IPS-NIHi7 (cell line): Measurements from ENCODE around the gene ANXA8.
A peak's percentile ranks its signal among the peaks of the same experiment; 100 is the strongest.
"Not testable (repeated sequence)": the region's sequence is repeated elsewhere in the genome, so short reads cannot be mapped to it uniquely, and the experiment has no call there.

Source experiments
- DNase-seq: peaks from one replicate; pipeline ENCODE4 v3.0.0; 2012; ENCODE audit warnings: mixed read lengths; ENCODE audit errors: extremely low spot score

The ANXA8 gene

DNA sequence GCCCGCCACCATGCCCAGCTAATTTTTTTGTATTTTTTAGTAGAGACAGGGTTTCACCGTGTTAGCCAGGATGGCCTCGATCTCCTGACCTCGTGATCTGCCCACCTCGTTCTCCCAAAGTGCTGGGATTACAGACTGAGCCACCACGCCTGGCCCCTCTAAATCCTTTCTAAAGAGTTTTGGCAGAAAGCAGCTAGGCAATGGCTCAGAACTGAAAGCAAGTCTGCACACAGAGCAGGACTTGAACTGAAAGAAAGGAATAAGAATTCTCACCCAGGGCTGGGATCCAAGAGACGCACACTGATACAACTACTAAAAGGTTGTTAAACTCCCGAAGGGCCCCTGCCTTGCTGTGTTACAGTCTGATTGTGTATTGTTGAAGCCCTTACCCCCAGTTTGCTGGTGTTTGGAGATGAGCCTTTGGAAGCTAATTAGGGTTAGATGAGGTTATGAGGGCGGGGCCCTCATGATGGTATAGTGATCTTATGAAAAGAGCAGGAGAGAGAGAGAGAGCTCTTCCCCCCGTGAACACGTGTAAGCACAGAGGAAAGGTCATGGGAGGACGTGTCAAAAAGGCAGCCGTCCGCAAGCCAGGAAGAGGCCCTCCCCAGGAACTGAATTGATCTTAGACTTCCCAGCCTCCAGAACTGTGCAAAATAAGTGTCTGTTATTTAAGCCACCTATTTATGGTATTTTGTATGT, 18.5 kb downstream of the ANXA8 start:
- not testable (repeated sequence) for DNase-seq

DNA sequence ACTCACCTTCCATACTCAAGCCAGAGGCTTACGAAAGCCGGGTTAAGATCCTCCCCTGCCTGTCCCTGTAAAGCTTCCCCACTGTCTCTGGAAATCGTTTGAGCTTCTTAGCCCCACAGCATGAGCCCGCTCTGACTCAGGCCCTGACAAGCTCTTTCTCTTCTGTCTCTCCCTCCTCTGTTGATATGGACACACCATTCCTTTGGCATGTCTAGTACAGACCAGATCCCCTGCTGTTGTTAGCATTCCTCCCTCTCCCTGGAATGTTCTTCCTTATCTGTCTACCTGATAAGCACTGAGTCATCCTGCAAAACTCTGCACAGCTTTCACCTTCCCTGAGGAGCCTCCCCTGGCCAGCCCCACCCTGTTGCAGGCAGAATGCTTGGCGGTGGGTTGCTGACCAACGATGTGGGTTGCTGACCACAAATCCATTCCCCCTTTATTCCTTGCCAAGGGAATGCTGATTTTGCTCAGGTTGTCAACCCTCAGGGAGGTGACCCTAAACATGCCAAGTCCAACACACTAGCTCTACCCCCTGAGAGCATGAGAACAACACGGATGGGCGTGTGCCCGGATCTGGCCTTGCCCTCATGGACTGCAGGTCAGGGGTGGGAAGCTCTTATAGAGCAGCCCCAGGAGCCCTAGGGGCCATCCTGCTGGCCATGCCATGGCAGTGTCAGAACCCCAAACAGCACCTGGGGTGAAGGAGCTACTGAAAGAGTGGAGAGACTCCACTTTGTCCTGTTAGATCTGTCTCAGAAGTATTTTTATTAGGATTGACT, 21.1 kb downstream of the ANXA8 start:
- DNase-seq: not testable (repeated sequence)

DNA sequence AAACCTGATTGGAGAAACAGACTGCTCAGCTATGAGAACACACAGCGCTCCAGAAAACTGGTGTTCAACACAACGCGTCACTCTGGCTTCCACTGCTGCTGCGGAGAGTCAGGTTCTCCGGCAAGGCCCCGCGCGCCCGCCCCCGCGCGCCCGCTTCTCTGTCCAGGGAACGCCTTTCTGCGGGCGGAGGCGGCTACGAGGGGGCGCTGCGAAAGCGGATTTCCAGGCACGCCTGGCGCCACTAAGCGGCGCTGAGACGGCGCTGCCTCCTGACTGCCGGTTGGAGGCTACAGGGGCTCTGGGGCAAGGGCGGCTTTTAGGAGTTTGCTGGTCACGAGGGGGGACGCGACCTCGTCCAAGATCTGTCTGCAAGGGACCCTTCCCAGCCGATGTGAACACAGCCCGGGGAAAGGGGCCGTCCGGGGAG, 22.6 kb downstream of the ANXA8 start:
- DNase-seq: not testable (repeated sequence)

DNA sequence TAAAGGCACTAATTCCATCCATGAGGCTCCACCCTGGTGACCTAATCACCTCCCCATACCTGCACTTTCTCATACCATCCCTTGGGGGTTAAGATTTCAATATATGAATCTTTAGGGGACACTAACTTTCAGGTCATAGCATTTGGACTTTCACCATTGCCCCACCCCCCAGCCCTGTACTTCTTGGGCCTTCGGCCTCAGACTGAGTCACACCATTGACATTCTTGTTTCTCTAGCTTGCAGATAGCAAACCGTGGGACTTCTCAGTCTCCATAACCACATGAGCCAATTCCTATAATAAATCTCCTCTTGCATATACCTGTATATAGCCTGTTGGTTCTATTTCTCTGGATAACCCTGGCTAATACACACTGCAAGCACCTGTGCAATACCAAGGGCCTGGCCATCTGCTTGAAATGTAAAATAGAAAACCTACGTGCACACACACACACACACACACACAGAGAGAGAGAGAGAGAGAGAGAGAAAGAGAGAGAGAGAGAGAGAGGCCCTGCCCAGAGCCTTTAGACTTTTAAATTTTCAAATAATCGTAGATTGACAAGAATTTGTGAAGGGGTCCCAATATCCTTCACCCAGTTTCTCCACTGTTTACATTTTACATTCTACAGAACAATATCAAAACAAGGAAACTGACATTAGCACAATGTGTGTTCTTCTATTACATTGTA, 25.3 kb downstream of the ANXA8 start:
- DNase-seq: no peak

DNA sequence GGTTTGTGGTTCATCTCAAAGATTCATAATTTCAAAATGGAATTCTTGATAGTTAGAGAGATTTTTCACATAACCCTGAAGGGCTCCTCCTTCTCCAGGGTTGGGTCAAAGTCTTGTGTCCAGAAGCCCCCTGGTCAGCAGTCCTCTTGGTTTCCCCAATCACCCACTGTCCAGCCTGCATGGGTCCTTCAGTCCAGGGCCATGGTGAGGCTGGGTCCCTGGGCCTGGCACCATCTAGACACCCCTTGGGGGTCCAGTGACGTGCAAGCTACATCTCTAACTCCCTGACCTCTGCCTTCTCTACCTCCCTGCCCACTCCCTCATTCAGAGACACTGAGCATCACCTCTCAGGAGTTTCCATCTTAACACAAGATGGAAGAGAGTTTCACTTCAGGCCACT, 26.1 kb downstream of the ANXA8 start:
- no peak for DNase-seq

DNA sequence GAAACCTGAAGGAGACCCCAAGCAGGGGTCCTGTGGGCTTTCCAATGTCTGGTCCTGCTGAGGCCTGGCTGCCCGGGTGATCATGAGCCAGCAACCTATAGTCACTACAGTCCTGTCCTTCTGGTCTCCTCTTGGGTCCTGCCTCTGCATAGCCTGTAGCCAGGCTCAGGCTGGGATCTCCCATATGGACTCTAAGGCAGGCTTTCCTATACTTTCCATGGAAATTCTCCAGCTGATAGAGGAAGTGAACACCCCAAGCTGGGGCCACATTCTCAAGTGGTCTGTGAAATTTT, 26.4 kb downstream of the ANXA8 start:
- no peak for DNase-seq

DNA sequence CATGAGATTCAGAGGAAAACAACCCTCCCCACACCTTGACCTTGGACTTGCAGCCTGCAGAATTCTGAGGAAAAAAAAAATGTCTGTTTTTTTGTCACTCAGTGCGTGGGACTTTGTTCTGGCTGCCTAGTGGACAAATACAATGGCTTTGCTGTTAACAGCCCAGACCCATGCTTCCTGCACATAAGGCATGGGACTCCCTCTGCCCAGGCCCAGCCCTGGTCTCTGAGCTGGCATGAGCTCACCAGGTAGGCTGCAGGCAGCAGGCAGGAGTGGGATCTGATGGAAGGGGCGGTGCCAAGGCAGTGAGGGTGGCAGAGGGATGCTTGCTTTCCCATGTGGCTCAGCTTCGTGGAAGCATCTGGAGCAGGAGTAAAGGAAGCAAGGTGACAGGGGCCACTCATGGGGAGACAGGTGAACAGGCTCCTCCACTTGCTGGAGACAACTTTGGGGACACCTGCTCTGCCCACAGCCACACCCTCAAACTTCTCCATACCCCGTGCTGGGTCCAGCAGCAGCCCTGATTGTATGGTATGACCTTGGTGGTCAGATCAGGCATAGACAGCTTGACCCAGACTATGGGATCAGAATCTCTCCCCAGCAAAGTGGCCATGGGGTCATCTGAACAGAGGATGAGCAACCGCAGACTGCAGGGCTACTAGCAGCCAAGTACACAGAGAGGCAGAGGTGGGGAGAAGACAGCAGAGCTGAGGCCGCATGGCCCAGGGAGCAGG, 27.0 kb downstream of the ANXA8 start:
- DNase-seq: no peak

DNA sequence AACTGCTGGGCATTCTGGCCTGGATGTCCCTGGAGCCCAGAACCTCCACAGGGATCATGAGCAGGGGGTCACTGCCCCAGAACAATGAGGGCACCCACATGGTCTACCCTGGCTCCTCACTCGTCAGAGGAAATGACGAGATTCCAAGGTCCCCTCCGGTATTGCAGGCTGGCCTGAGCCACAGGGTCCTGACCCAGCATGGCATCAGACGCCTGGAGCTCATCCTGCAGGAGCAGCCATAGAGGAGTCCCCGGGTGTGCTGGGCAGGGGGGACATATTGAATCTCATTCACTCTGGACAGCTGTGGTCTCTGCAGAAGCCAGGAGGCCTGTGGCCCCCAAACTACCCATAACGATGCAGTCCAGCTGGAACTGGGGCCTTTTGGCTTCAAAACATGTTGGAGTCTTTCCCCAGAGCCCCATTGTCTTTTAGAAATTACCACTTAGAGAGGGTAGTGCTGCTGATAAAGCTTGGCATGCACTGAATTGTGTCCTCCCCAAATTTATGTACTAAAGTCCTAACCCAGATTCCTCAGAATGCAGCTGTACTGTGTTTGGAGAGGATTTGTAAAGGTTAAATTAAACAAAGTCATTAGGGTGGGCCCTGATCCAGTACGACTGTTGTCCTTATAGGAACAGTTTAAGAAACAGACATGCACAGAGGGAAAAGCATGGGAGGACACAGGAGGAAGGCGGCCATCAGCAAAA, 27.7 kb downstream of the ANXA8 start:
- no peak for DNase-seq

DNA sequence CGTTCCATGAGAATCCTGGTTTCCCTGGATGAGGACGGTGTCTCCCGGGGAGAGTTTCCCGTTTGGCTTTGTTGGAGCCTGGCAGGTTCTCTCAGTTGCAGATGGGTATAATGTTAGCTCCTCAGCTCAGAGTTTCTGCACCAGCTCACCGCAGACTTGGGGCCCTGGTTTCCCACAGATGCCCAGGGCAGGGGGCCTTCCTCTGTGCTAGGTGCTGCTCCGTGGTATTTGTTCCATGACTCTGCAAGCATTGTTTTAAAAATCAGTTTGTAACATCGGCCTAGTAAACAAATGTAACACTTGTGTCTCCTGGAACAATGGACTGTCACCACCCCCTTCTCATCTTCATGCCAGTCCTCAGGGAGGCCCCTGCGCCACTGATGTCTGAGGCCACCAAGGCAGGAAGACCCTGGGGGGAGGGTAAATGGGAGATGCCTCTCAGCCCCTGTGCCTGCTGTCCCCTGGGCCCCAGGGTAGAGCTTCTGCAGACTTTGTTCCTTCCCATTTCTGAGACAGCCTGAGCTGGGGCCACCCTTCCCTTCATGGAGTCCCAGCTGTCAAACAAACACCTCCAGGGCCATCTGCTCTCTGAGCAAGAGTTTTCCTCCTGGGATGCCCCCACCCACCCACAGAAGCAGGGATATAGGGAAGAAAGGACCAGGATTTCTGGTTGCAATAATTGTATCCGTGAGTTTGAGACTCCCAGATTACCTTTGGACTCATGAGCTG, 28.4 kb downstream of the ANXA8 start:
- not testable (repeated sequence) for DNase-seq

DNA sequence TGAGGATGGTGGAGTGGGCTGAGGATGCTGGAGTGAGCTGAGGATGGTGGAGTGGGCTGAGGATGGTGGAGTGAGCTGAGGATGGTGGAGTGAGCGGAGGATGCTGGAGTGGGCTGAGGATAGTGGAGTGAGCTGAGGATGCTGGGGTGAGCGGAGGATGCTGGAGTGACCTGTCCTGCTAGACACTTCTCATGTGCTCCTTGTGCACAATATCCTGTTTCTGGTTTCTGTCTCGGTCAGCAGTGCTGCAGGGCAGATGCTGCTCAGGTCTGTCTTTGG, 29.2 kb downstream of the ANXA8 start:
- DNase-seq: no peak

DNA sequence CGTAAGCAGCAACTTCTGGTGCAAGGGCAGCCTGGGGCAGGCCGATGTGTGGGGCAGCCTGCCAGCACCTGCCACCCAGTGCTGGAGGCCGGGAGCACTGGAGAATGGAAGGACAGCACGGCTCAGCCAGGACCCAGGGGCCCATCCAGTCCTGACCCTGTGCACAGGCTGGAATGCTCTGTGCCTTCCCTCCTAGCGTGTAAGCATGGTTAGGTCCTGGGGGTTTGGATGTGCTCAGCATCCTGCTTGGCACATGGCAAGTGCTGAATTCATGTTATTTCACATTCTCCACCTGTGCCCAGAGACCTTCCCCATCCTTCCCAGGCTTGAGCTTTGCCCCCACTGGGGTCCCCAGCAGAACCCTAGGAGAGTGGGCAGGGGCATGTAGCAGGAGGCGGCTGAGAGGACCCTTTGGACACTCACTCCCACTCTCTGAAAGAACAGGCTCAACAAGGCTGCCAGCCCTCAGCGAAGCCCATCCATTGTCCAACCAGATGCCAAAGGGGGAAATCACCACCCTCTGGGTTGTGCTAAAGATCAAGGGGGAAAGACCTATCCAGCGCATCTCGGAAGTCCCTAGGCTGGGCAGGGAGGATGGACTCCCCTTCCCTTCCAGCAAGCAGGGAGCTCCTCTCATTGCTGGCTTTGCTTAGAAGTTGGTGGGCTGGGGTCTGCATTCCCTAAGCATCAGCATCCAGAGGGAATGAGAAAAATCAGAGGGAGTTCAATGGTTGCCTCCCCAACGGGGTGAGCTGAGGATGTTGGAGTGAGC, 29.7 kb downstream of the ANXA8 start:
- no peak for DNase-seq

DNA sequence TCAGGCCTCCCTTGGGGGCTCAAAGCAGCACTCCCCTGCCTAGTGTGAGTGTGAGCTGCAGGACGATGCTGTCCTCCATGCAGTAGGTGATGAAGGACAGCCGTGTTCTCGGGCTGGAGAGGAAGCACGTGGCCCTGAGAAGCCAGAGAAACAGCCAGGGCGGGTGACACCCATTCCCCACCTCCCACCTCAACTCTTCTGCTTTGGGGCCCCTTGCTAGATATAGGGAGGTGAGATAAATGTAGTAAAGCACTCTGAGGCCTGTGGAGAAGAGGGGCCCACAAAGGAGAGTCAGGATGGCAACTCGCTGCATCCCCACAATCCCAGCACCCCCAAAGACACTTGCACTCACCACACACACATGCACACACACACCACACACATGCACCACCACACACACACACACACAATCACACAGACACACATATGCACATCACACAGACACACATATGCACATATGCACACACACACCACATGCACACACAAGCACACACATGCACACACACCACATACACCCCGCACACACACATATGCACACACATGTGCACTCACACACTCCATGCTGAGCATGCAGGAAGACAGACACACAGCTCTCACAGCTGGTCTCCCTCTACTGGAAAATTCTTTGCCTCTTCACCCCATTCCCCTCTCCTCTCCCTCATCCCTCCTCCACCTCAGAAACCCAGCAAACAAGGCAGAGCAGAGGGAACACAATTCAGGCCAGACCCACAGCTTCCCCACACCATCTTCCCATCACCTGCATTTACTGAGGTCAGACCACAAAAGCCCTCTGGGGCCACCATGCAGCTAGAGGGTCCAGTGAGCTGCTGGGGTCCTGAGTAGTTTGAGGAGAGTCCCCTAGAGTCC, 30.5 kb downstream of the ANXA8 start:
- no peak for DNase-seq

DNA sequence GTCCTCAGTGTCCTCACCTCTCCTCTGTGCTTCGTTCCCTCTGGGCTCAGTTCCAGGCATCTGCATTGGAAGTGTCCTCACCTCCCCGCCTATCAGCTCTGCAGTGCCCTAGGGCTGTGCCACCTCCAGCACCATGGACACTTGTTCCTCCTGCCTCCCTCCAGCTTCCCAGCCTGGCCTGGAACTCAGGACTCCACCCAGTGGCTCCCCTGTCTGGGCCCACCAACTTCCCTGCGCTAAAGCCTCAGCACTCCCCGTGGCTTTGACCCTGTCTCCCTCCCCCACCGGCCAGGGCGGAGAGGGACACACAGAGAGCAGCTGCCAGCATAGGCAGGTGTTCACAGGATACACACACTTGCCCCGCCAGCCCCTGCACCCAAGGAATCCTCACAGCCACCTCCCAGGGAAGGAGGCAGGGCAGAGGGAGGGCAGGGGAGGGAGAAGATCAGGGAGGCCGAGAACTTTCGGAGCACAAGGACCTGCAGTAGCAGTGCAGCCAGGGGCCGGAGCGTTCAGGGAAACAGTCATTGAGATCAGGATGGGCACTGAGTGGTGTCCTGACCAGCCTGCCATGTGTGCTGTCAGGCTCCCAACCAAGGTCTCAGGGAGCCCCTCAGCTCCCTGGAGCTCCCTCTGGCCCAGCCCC, 31.3 kb downstream of the ANXA8 start:
- peak; percentile 34 for DNase-seq

DNA sequence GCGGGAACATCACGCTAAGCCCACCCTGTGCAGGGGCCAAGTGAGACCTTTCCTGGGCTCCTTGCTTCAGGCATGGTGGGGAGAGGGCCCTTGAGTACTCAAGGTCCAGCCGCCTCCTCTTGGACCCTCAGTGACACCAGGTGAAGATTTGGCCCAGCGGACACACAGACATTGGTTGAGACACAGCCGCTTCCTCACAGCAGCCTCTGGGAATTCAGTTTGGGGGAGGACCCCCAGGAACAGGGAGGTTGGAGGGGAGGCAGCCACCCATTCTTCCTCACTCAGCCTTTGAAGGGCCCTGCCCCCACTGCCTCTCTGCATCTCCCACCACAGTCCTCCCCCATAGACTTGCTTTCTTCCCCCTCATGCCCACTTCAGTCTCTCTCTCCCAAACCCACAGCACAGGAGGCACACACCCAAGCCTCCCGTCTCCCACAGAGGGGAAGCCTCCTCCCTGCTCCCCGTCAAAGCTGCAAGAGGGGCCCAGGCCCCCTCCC, 31.9 kb downstream of the ANXA8 start:
- DNase-seq: no peak

DNA sequence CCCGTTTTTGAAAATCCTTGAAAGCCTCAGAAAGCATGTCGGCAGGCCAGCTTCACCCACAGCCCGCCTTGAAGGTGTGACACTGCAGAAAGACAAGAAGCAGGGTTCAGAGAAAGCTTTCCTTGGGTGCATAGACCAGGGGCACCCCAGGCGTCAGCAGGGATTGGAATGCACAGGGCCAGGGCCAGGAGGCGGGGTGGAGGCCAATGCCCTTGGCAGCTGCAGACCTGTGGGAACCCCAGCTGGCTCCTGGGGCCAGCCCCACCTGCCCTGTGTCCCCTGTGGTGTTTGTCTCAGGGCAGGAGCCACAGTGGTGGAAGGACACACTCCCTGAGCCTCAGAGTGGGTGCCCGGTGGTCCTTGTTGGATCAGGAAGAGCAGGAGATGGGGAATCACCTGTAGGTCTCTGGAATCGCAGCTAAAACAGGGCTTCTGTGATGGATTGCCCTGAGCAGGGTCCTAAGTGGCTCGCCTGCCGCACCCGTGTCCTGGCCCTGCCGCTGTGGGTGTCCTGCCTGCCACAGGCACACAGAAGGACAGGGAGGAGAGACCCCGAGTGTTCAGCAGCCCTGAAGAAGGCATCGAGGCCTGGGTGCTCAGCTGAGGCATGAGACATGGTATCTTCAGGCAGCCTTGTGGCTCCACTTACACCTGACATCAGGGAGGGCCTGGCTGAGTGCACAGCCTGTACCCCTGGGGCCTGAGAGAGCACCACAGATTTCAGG, 32.5 kb downstream of the ANXA8 start:
- no peak for DNase-seq

DNA sequence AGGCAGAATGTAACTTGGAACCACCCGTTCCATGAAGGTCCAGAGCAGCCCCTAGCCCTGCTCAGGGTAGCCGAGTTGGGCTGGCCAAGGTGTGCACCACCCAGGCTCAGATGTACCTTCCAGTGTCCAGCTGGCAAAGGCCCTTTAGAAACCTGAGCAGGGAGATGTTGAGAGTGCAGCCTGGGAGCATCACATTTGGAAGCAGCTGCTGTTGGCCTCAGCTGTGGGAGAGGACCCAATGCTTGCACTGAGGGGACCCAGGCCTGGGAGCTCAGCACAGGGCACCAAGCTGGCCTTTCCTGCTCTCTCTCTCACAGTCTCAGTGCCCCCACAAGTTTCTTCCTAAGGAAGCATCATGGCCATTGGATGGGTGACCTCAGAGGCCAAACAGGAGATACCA, 33.5 kb downstream of the ANXA8 start:
- no peak for DNase-seq

DNA sequence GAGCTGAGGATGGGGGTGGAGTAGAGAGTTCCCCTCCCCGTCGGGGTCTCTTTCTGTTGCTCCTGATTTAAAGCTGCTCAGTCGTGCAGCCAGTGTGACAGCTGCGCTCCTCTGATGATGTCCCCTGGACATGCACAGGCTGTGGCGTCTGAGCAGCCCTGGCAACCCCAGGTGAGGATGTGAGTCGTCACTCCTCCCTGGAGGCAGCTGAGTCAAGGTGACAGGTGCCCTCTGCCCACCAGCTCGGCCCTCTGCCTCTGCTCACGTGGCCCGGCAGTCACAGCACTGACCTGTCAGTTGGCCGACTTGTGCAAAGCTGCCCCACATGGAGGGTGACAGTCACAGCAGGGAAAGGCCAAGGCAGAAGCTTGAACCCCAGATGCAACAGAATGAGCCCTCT, 33.9 kb downstream of the ANXA8 start:
- no peak for DNase-seq
